Panc1 (cell line): ENCODE data around the gene AKAP7.

Source experiments
- CTCF ChIP-seq: fragments of 450-650 bp; IDR thresholded peaks from 2 replicates; pipeline ENCODE4 v1.5.1; 2017; ENCODE audit warnings: mild to moderate bottlenecking
- POLR2AphosphoS5 ChIP-seq: IDR thresholded peaks from 2 replicates; pipeline ENCODE4 v1.6.1; 2012; ENCODE audit warnings: mild to moderate bottlenecking, low read depth, low read length, moderate library complexity
- REST ChIP-seq, 2 experiments: IDR thresholded peaks; 2 replicates each; pipeline ENCODE4 v1.6.1; 2011 to 2012; ENCODE audit warnings: low read depth in 2 of 2, control low read depth in 1 of 2, low read length in 1 of 2, mild to moderate bottlenecking in 1 of 2, moderate library complexity in 1 of 2; ENCODE audit not compliant: insufficient read depth in 1 of 2
- SIN3A ChIP-seq: IDR thresholded peaks from 2 replicates; pipeline ENCODE4 v1.6.1; 2012; ENCODE audit warnings: low read depth, mild to moderate bottlenecking, low read length, moderate library complexity, borderline replicate concordance; ENCODE audit not compliant: insufficient read depth
- TCF7L2 ChIP-seq: IDR thresholded peaks from 2 replicates; pipeline ENCODE4 v1.6.1; 2011; ENCODE audit warnings: mild to moderate bottlenecking, low read depth, low read length, inconsistent platforms

- TF ChIP-seq TCF7L2 (no peak), CTCF (no peak), SIN3A (no peak), POLR2AphosphoS5 (no peak), REST (IDR thresholded peaks at IDR 0.05; ENCODE audit: insufficient read depth in 1 of 2, low read depth in 2 of 2, low read length in 1 of 2) (no peak)
Measured at GRCh38 chr6:131122007-131122406, 13.3 kb upstream of the AKAP7 start.
